Prostate gland (tissue), 2 donors: ENCODE measurements around the gene CDK5RAP2.

ENCODE experiments used
- CTCF ChIP-seq, 4 experiments: fragments of 200-600 bp in 2 of 4; fragments of 450-650 bp in 2 of 4; sonication (generic) in 2 of 4; IDR thresholded peaks; 1 replicate in 3 of 4; 2 replicates in 1 of 4; pipeline ENCODE4 v1.5.1; 2016 to 2019; ENCODE audit warnings: antibody characterized with exemption in 4 of 4, mild to moderate bottlenecking in 2 of 4, moderate library complexity in 2 of 4
- POLR2A ChIP-seq: fragments of 450-650 bp; IDR thresholded peaks from one replicate; pipeline ENCODE4 v1.6.1; 2016; ENCODE audit warnings: antibody characterized with exemption, mild to moderate bottlenecking

- TF ChIP-seq CTCF (IDR thresholded peaks at IDR 0.05) (no peak), POLR2A (no peak)
Observed at GRCh38 chr9:120528327-120528726, 51.6 kb downstream of the CDK5RAP2 start.
